Fibroblast of pulmonary artery (primary cell): Measurements from ENCODE around the gene LOXL1.
A peak's percentile ranks its signal among the peaks of the same experiment; 100 is the strongest.

Experiments used
- DNase-seq: peaks from one replicate; pipeline ENCODE4 v3.0.0-alpha.2; 2010; ENCODE audit warnings: low read depth
- H3K4me3 ChIP-seq: replicated peaks from 2 replicates; pipeline ENCODE4 v1.5.1; 2011; ENCODE audit warnings: low read depth, mild to moderate bottlenecking, control low read depth, low read length, moderate library complexity
- TF ChIP-seq, protein P1 (sequence below): IDR thresholded peaks from 2 replicates; pipeline ENCODE4 v1.5.1; 2011; ENCODE audit warnings: mild to moderate bottlenecking, control low read depth, low read length, inconsistent platforms; ENCODE audit errors: missing control alignments

LOXL1 gene

DNA sequence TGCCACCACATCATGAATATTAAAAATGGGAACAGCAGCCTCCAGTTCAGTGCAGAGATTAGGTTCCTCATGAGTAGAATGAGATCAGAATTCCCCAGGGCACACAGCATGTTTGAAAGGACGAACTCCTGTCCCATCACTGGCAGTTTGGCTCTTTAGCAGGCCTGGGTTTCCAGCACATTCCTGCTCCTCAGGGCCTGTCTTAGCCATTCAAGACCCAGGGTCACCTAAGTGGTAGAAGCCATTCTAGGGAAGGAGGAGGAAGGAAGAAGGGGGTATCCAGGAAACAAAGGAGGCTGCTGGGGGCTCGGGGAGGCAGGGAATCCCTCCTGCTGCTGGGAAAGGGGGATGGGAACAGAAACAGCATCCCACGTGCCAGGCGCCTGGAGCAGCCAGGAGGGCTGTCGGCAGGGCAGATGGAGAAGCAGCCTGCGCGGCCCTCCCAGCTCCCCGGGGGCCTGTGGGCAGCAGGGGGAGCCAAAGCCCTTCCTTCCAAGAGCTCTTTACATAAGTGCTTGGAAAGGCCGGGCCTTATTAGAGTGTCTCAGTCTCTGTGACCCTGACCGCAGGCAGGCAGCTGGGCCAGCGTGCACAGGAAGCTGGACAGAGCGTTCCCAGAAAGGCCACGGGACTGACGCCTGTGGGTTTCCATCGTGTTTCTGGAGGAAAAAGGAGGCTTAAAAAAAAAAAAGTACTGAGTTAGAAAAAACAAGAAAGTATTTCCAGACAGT lies 24.7 kb downstream of the LOXL1 start:
- no peak overlapping the region for H3K4me3 ChIP-seq
- TF ChIP-seq, protein P1, sequence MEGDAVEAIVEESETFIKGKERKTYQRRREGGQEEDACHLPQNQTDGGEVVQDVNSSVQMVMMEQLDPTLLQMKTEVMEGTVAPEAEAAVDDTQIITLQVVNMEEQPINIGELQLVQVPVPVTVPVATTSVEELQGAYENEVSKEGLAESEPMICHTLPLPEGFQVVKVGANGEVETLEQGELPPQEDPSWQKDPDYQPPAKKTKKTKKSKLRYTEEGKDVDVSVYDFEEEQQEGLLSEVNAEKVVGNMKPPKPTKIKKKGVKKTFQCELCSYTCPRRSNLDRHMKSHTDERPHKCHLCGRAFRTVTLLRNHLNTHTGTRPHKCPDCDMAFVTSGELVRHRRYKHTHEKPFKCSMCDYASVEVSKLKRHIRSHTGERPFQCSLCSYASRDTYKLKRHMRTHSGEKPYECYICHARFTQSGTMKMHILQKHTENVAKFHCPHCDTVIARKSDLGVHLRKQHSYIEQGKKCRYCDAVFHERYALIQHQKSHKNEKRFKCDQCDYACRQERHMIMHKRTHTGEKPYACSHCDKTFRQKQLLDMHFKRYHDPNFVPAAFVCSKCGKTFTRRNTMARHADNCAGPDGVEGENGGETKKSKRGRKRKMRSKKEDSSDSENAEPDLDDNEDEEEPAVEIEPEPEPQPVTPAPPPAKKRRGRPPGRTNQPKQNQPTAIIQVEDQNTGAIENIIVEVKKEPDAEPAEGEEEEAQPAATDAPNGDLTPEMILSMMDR = peak; percentile 76
- DNase-seq = peak; percentile 98

DNA sequence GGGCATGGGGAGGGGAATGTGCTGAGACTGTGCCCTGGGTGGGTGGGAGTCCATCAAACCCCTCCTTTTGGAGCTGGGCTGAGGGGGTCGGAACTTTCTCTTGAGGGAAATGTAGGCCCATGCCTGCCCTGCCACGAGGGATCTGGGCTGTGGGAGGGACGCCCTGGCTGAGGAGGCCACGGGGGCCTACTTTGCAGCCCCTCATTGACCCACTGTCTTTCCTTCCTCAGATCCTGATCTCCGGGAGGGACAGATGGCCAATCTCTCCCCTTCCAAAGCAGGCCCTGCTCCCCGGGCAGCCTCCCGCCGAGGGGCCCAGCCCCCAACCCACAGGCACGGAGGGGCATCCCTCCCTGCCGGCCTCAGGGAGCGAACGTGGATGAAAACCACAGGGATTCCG lies 25.3 kb downstream of the LOXL1 start:
- H3K4me3 ChIP-seq = no peak overlapping the region
- DNase-seq = no peak
- TF ChIP-seq, protein P1 = no peak

DNA sequence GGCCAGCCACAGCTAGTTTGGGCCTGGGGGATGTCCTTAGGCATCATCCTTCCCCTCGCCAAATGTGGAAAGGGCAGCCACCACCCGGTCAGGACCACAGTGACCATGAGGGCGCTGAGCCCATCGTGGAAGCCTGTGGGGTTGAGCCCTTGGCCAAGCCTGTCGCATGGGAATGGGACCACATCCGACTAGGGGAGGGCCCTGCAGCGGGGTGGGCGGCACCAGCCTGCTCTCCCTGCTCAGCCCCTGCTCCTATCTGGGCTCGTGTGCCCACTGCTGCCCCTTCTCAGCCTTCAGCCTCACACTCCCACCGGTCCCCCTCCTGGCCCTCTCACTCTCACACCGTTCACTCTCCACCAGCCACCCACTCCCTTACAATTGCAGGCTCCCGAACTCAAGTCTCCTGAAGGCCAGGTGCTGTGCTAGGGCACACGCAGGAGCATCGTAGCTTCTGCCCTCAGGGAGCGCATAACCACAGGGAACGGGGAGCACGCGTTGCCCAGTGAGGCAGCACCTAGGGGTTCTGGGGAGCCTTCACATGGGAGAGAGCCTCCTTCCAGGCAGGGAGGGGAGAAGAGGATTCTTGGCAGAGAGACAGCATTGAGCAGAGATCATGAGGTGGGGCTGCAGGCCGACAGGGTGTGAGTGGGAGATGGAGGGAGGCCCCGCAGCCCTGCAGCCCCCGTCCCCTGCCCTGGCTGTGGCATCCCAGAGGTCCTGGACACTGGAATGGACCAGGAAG lies 26.1 kb downstream of the LOXL1 start:
- DNase-seq = no peak
- TF ChIP-seq, protein P1 = no peak
- no peak overlapping the region for H3K4me3 ChIP-seq

DNA sequence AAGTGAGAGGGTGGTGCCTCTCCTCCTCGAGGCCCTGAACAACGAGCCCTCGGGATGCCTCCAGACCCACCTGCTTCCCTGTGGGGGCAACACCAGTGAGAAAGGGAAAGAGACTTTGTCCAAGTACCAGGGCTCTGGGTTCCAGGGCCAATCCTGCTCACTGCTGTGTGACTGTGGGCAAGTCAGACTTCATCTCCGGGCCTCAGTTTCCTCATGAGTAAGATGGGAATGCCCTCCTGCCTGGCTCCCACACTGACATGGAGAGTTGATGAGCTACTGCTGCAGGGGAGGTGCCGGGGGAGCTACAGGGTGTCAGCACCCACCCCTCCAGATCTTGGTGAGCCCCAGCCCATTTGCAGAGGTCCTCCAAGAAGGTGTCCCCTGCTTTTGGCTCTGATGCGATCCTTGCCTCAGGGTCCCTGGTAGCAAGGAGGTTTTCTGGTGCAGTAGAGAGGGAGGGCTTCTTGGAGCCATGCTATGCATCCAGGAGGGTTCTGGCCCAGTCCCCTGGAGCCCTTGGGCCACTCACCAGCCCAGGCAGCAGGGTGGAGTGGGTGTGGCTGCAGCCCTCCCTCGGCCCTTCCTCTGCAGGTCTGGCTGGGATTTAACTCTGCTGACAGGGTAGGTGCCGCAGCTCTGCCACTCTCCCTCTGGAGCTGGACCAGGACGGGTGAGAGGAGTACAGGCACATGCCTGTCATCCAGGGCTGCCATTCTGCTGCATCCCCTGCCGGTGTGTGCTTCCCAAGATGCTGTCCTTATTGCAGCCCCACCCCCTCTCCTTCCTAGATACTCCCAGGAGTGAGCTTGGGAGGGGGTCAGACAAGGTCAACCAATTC lies 26.9 kb downstream of the LOXL1 start:
- H3K4me3 ChIP-seq = no peak overlapping the region
- DNase-seq = no peak
- TF ChIP-seq, protein P1 = no peak

DNA sequence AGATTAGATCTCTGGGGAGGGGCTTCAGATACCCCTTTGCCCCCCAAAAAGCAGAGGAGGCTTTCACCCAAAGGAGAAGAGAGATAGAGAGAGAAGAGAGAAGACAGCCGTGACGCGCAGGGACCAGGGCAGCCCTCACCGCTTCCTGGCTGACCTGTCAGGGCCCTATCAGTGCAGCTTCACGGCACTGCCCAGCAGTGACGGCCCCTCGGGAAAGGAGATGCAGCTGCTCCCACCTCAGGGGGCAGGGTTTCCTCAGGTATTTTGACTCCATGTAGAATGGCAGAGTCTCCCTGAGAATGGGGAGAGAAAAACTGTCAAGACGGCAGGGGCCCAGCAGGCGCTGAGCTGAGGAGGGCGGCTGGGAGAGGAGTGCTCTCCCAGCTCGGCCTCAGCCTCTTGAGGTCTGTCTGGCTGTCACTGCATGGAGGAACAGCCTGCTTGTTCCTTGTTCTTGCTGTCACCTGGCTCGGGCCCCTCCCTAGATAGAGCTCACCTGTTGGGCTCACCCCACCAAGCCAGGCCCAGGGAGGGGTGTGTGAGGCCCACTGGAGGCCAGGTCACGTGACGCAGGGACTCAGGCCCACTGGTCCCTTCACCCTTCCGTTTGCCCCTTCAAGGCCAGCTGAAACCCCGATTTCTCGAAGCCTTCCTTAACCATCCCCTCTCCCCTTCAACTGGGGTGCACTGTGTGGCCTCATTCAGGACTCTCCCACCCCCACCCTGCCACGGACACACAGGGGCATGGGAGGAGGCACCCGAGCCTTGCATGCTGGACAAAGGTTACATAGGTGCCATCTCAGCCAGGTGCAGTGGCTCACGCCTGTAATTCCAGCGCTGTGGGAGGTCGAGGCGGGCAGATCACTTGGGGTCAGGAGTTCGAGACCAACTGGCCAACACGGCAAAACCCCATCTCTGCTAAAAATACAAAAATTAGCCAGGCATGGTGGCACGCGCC lies 28.2 kb downstream of the LOXL1 start:
- no peak for DNase-seq
- TF ChIP-seq, protein P1 = no peak
- no peak overlapping the region for H3K4me3 ChIP-seq

DNA sequence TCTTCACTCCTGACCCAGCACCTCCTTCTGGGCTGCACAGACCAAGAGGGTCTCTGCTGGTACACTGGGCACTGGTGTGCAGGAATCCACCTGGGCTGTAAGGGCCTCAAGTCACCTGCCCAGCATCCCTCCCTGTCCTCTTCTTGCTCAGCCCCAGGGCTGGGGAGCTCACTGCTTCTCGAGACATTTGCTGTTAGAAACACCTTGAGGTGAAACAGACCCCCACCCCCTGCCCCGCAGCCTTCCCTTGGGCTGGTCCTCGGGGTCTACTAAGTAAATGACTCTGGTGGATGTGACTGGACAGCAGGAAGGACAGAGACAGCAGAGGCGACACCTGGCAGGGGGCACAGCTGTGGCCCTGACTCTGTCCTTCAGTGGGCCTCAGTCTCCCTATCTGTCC lies 29.1 kb downstream of the LOXL1 start:
- no peak for DNase-seq
- TF ChIP-seq, protein P1 = no peak
- H3K4me3 ChIP-seq = no peak overlapping the region
